IMR-90 (cell line): Measurements from ENCODE around the gene LCN12. TPM values are rescaled to one million over a fixed set of nuclear protein-coding genes. Genes with fewer than 3 reads are reported as not detected.

Source experiments
- ATAC-seq: fragments of 200-7000 bp; cut with Tn5 transposase; 2 replicates; pipeline ENCODE4 v1.9.1; 2020; ENCODE audit warnings: low read depth, mild to moderate bottlenecking, moderate library complexity
- BruUV-seq: library from RNA; stranded (reverse); fragments of 400-500 nt; replicated peaks from 2 replicates; lab custom pipeline; 2021; lab: Mats Ljungman, UMichigan
- CTCF ChIA-PET: fragments of 300-600 bp; formaldehyde crosslinking; extraction: SDS; loops from one replicate; lab custom pipeline; 2021; ENCODE audit warnings: antibody characterized with exemption; lab: Yijun Ruan, JAX
- POLR2A ChIA-PET: fragments of 300-600 bp; sonication (Branson Sonifier 250); formaldehyde crosslinking; loops from one replicate; lab custom pipeline; 2022; ENCODE audit warnings: antibody characterized with exemption; ENCODE audit not compliant: unreplicated experiment; lab: Charles Lee
- DNase-seq: peaks from one replicate; pipeline ENCODE4 v3.0.0; 2013
- H2AFZ ChIP-seq: replicated peaks from 2 replicates; pipeline ENCODE3; 2013; ENCODE audit warnings: low read length, mild to moderate bottlenecking; ENCODE audit not compliant: poor library complexity
- H2AK5ac ChIP-seq: 2 replicates; pipeline ENCODE4 v1.6.1; 2013; ENCODE audit warnings: low read depth, low read length, inconsistent platforms
- H2AK9ac ChIP-seq: replicated peaks from 2 replicates; pipeline ENCODE3; 2013; ENCODE audit warnings: mild to moderate bottlenecking, low read depth, low read length, moderate library complexity; ENCODE audit not compliant: poor library complexity
- H2BK120ac ChIP-seq: 2 replicates; pipeline ENCODE4 v1.6.1; 2013; ENCODE audit warnings: low read depth, low read length, inconsistent platforms
- H2BK15ac ChIP-seq: 3 replicates; pipeline ENCODE4 v1.6.1; 2013; ENCODE audit warnings: low read depth, low read length, inconsistent platforms
- H2BK20ac ChIP-seq: 2 replicates; pipeline ENCODE4 v1.6.1; 2013; ENCODE audit warnings: low read depth, mild to moderate bottlenecking, inconsistent platforms, low read length, moderate library complexity
- H2BK5ac ChIP-seq: 2 replicates; pipeline ENCODE4 v1.6.1; 2013; ENCODE audit warnings: mild to moderate bottlenecking, low read depth, low read length, inconsistent platforms; ENCODE audit not compliant: poor library complexity, severe bottlenecking
- H3K14ac ChIP-seq: replicated peaks from 2 replicates; pipeline ENCODE4 v1.6.1; 2013; ENCODE audit warnings: low read depth, low read length, inconsistent platforms
- H3K18ac ChIP-seq: 2 replicates; pipeline ENCODE4 v1.6.1; 2013; ENCODE audit warnings: low read depth, low read length, control low read depth
- H3K23ac ChIP-seq: 2 replicates; pipeline ENCODE4 v1.6.1; 2013; ENCODE audit warnings: low read depth, low read length, inconsistent platforms
- H3K27ac ChIP-seq: 2 replicates; pipeline ENCODE4 v1.5.1; 2013; ENCODE audit warnings: mild to moderate bottlenecking, control low read depth, low read length; ENCODE audit not compliant: insufficient read depth
- H3K27me3 ChIP-seq: 2 replicates; pipeline ENCODE4 v1.6.1; 2013; ENCODE audit warnings: low read length; ENCODE audit not compliant: control insufficient read depth, insufficient read depth
- H3K36me3 ChIP-seq: 2 replicates; pipeline ENCODE4 v1.6.1; 2013; ENCODE audit warnings: low read length, mixed read lengths; ENCODE audit not compliant: control insufficient read depth, insufficient read depth
- H3K4ac ChIP-seq: 2 replicates; pipeline ENCODE4 v1.6.1; 2013; ENCODE audit warnings: low read depth, low read length, inconsistent platforms
- H3K4me1 ChIP-seq: 2 replicates; pipeline ENCODE4 v1.6.1; 2013; ENCODE audit warnings: low read length, mixed read lengths; ENCODE audit not compliant: control insufficient read depth, insufficient read depth
- H3K4me2 ChIP-seq: 2 replicates; pipeline ENCODE4 v1.6.1; 2013; ENCODE audit warnings: low read depth, mild to moderate bottlenecking, control low read depth, low read length, moderate library complexity
- H3K4me3 ChIP-seq: 2 replicates; pipeline ENCODE4 v1.5.1; 2013; ENCODE audit warnings: low read depth, mild to moderate bottlenecking, control low read depth, low read length, moderate library complexity; ENCODE audit not compliant: insufficient read depth
- H3K56ac ChIP-seq: 2 replicates; pipeline ENCODE4 v1.6.1; 2013; ENCODE audit warnings: low read length, inconsistent platforms; ENCODE audit not compliant: insufficient read depth; ENCODE audit errors: extremely low read depth
- H3K79me1 ChIP-seq, 2 experiments: 2 replicates each; pipeline ENCODE4 v1.6.1; 2013; ENCODE audit warnings: low read length in 2 of 2, inconsistent platforms in 1 of 2, low read depth in 1 of 2
- H3K9ac ChIP-seq: 2 replicates; pipeline ENCODE4 v1.6.1; 2013; ENCODE audit warnings: low read depth, low read length, control low read depth
- H3K9me1 ChIP-seq: 2 replicates; pipeline ENCODE4 v1.6.1; 2013; ENCODE audit warnings: low read length, inconsistent platforms; ENCODE audit not compliant: insufficient read depth
- H3K9me3 ChIP-seq: 2 replicates; pipeline ENCODE4 v1.6.1; 2013; ENCODE audit warnings: low read length; ENCODE audit not compliant: control insufficient read depth, insufficient read depth
- H4K20me1 ChIP-seq: 2 replicates; pipeline ENCODE4 v1.6.1; 2013; ENCODE audit warnings: low read length, inconsistent platforms; ENCODE audit not compliant: insufficient read depth
- H4K5ac ChIP-seq: 2 replicates; pipeline ENCODE4 v1.6.1; 2013; ENCODE audit warnings: mild to moderate bottlenecking, low read depth, low read length, control low read depth
- H4K8ac ChIP-seq, 2 experiments: 2 replicates each; pipeline ENCODE4 v1.6.1; 2013; ENCODE audit warnings: low read depth in 2 of 2, low read length in 2 of 2, control low read depth in 1 of 2, inconsistent platforms in 1 of 2
- H4K91ac ChIP-seq: 2 replicates; pipeline ENCODE4 v1.6.1; 2013; ENCODE audit warnings: low read depth, low read length, inconsistent platforms; ENCODE audit not compliant: insufficient read depth
- BHLHE40 ChIP-seq: fragments of 150-350 bp; IDR thresholded peaks from 2 replicates; pipeline ENCODE4 v1.6.1; 2016; ENCODE audit warnings: mild to moderate bottlenecking, low read depth, low read length
- CEBPB ChIP-seq: IDR thresholded peaks from 2 replicates; pipeline ENCODE4 v1.6.1; 2012; ENCODE audit warnings: low read depth, low read length, improper control_type of control experiment
- CHD1 ChIP-seq: IDR thresholded peaks from 2 replicates; pipeline ENCODE4 v1.6.1; 2012; ENCODE audit warnings: low read depth, low read length, improper control_type of control experiment
- FOS ChIP-seq: fragments of 150-350 bp; IDR thresholded peaks from 2 replicates; pipeline ENCODE4 v1.6.1; 2016; ENCODE audit warnings: low read depth, low read length
- MAFK ChIP-seq: IDR thresholded peaks from 2 replicates; pipeline ENCODE4 v1.6.1; 2012; ENCODE audit warnings: low read depth, low read length, improper control_type of control experiment
- MAZ ChIP-seq: IDR thresholded peaks from 2 replicates; pipeline ENCODE4 v1.6.1; 2012; ENCODE audit warnings: low read depth, mild to moderate bottlenecking, low read length, improper control_type of control experiment, moderate library complexity, borderline replicate concordance
- MXI1 ChIP-seq: IDR thresholded peaks from 2 replicates; pipeline ENCODE4 v1.6.1; 2012; ENCODE audit warnings: low read depth, mild to moderate bottlenecking, low read length, moderate library complexity, borderline replicate concordance
- POLR2A ChIP-seq: IDR thresholded peaks from 2 replicates; pipeline ENCODE4 v1.6.1; 2012; ENCODE audit warnings: mild to moderate bottlenecking, low read depth, low read length
- RCOR1 ChIP-seq: IDR thresholded peaks from 2 replicates; pipeline ENCODE4 v1.6.1; 2012; ENCODE audit warnings: mild to moderate bottlenecking, low read length, improper control_type of control experiment; ENCODE audit not compliant: insufficient replicate concordance
- RFX5 ChIP-seq: IDR thresholded peaks from 2 replicates; pipeline ENCODE4 v1.8.0; 2012; ENCODE audit warnings: low read depth, mild to moderate bottlenecking, low read length, moderate library complexity
- SMC3 ChIP-seq: fragments of 150-350 bp; IDR thresholded peaks from 2 replicates; pipeline ENCODE4 v1.6.1; 2016; ENCODE audit warnings: low read depth, mild to moderate bottlenecking, antibody characterized with exemption, low read length, moderate library complexity
- WGBS, 2 experiments: methylation state at CpG; one replicate each; pipeline versions ENCODE4 v1.1.5 to v1.1.7; 2013; ENCODE audit warnings: missing lambda C conversion rate in 2 of 2; ENCODE audit not compliant: insufficient read length in 1 of 2; ENCODE audit errors: extremely low coverage in 2 of 2; 5-methylcytosine and 5-hydroxymethylcytosine counted together
- dilution Hi-C: fragments of 300-500 bp; cut with HindIII; formaldehyde crosslinking; loops from one replicate; pipeline ENCODE4 v1.14.3; 2018; ENCODE audit warnings: low sequenced_read_pairs; ENCODE audit not compliant: unreplicated experiment
- in situ Hi-C: fragments of 300-500 bp; cut with MboI; formaldehyde crosslinking; loops from 3 replicates; pipeline ENCODE4 v1.14.3; 2019; ENCODE audit warnings: low sequenced_read_pairs, inconsistent platforms, mixed read lengths
- intact Hi-C: fragments of 100-400 bp; cut with micrococcal nuclease; formaldehyde crosslinking; loops from 2 replicates; pipeline ENCODE4 v1.10.0; 2022
- polyA plus RNA-seq, 3 experiments: library from polyadenylated mRNA; depleted of rRNA; stranded (reverse); fragments of >200 nt; gene quantifications; 2 replicates each; pipeline ENCODE4 v1.2.3, GENCODE V29; 2012; ENCODE audit warnings: low replicate concordance in 1 of 3
- total RNA-seq: library from RNA; depleted of rRNA; stranded (reverse); fragments of >200 nt; gene quantifications from 2 replicates; pipeline ENCODE4 v1.2.3, GENCODE V29; 2012
- TF ChIP-seq, protein P1 (sequence below): conservative IDR thresholded peaks from 2 replicates; pipeline ENCODE4 v1.5.1; 2012; ENCODE audit warnings: mild to moderate bottlenecking, low read depth, low read length, improper control_type of control experiment
- TF ChIP-seq, protein P2 (sequence below): fragments of 150-350 bp; IDR thresholded peaks from 2 replicates; pipeline ENCODE4 v1.6.1; 2016; ENCODE audit warnings: low read depth, mild to moderate bottlenecking, low read length, moderate library complexity, borderline replicate concordance
- TF ChIP-seq, protein P3 (sequence below): fragments of 150-350 bp; IDR thresholded peaks from 2 replicates; pipeline ENCODE4 v1.6.1; 2017; ENCODE audit warnings: mild to moderate bottlenecking, antibody characterized with exemption, low read length, low read depth

Gene LCN12
- total and polyA plus RNA-seq, 2 of the 4 experiments (the other 2 are of a cell fraction): 0.12 TPM; not detected in 1

DNA sequence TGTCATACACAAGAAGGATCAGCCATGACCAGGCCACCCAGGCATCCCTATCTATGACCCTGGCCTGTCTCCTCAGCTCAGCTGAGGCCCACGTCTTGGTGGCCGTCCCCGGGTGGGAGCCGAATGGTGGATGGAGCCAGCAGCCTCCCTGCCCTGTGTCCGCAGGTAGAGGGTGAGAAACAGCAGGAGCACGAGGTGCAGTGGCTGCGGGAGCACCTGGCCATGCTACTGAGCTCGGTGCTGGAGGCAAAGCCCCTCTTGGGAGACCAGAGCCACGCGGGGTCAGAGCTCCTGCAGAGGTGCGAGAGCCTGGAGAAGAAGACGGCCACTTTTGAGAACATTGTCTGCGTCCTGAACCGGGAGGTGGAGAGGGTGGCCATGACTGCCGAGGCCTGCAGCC is 32.0 kb upstream of the LCN12 start:
- Histone ChIP-seq H3K4me2 (no peak overlapping the region), H3K27ac (no peak overlapping the region), H2BK15ac (no peak overlapping the region), H4K20me1 (peaks cover 5% of the 10 kb centered on the region), H3K18ac (no peak overlapping the region), H3K14ac (no peak overlapping the region), H2BK120ac (no peak overlapping the region), H3K9me1 (no peaks in the 10 kb centered on the region), H2BK20ac (no peak overlapping the region), H3K23ac (no peak overlapping the region), H4K91ac (no peak overlapping the region), H2AK5ac (no peak overlapping the region), H3K4me3 (no peak overlapping the region), H4K5ac (no peak overlapping the region), H3K27me3 (no peaks in the 10 kb centered on the region), H2BK5ac (no peak overlapping the region), H3K4ac (no peak overlapping the region), H3K4me1 (no peaks in the 10 kb centered on the region), H3K9me3 (no peaks in the 10 kb centered on the region), H3K56ac (no peak overlapping the region), H3K36me3 (peaks cover 37% of the 10 kb centered on the region), H3K79me1 (peaks cover 6 to 20% of the 10 kb centered on the region in 2 experiments; a peak in 3 of 4 replicates), H2AFZ (no peak overlapping the region), H2AK9ac (no peak overlapping the region), H3K9ac (no peak overlapping the region), H4K8ac (no peak overlapping the region)
- in situ Hi-C loops (no loop called here), dilution Hi-C loops (no loop called here), intact Hi-C loops (no loop called here)
- BruUV-seq: no TSS peak
- TF ChIP-seq, protein P1, sequence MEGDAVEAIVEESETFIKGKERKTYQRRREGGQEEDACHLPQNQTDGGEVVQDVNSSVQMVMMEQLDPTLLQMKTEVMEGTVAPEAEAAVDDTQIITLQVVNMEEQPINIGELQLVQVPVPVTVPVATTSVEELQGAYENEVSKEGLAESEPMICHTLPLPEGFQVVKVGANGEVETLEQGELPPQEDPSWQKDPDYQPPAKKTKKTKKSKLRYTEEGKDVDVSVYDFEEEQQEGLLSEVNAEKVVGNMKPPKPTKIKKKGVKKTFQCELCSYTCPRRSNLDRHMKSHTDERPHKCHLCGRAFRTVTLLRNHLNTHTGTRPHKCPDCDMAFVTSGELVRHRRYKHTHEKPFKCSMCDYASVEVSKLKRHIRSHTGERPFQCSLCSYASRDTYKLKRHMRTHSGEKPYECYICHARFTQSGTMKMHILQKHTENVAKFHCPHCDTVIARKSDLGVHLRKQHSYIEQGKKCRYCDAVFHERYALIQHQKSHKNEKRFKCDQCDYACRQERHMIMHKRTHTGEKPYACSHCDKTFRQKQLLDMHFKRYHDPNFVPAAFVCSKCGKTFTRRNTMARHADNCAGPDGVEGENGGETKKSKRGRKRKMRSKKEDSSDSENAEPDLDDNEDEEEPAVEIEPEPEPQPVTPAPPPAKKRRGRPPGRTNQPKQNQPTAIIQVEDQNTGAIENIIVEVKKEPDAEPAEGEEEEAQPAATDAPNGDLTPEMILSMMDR: no peak
- TF ChIP-seq, protein P2, sequence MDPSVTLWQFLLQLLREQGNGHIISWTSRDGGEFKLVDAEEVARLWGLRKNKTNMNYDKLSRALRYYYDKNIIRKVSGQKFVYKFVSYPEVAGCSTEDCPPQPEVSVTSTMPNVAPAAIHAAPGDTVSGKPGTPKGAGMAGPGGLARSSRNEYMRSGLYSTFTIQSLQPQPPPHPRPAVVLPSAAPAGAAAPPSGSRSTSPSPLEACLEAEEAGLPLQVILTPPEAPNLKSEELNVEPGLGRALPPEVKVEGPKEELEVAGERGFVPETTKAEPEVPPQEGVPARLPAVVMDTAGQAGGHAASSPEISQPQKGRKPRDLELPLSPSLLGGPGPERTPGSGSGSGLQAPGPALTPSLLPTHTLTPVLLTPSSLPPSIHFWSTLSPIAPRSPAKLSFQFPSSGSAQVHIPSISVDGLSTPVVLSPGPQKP: no peak
- TF ChIP-seq RCOR1: no peak
- TF ChIP-seq MAZ: no peak
- no peak for TF ChIP-seq FOS
- TF ChIP-seq CEBPB: no peak
- TF ChIP-seq, protein P3, sequence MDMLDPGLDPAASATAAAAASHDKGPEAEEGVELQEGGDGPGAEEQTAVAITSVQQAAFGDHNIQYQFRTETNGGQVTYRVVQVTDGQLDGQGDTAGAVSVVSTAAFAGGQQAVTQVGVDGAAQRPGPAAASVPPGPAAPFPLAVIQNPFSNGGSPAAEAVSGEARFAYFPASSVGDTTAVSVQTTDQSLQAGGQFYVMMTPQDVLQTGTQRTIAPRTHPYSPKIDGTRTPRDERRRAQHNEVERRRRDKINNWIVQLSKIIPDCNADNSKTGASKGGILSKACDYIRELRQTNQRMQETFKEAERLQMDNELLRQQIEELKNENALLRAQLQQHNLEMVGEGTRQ: no peak
- no peak for TF ChIP-seq MAFK
- no peak for TF ChIP-seq SMC3
- no peak for TF ChIP-seq CHD1
- no peak for TF ChIP-seq POLR2A
- no peak for TF ChIP-seq RFX5
- TF ChIP-seq MXI1: no peak
- no peak for TF ChIP-seq BHLHE40
- ATAC-seq (no peak), DNase-seq (no peak)
- POLR2A ChIA-PET: no interaction called here
- CTCF ChIA-PET: no interaction called here
- 95% methylated on average over 12 of the region's 15 CpGs; no CpG with 5 or more reads in 1 of the 2 experiments for WGBS, 2 experiments
